ENCODE data around the gene ADGRV1.

The ADGRV1 gene

GRCh38 chr5:91125916-91126315 is 567.3 kb downstream of the ADGRV1 start:
- DNase-seq: no peak

GRCh38 chr5:91126448-91126847 is 567.9 kb downstream of the ADGRV1 start:
- DNase-seq: no peak

GRCh38 chr5:91126888-91127287 is 568.3 kb downstream of the ADGRV1 start:
- DNase-seq: no peak

GRCh38 chr5:91127456-91128081 is 569.0 kb downstream of the ADGRV1 start:
- DNase-seq: no peak

- no peak for DNase-seq
Observed at GRCh38 chr5:91128604-91129003, 570.0 kb downstream of the ADGRV1 start.

- DNase-seq: no peak
Observed at GRCh38 chr5:91129748-91130147, 571.2 kb downstream of the ADGRV1 start.

- no peak for DNase-seq
Observed at GRCh38 chr5:91130759-91131158, 572.2 kb downstream of the ADGRV1 start.

GRCh38 chr5:91132550-91132949 is 574.0 kb downstream of the ADGRV1 start:
- DNase-seq: no peak

GRCh38 chr5:91133183-91133582 is 574.6 kb downstream of the ADGRV1 start:
- no peak for DNase-seq

GRCh38 chr5:91135475-91136248 is 577.1 kb downstream of the ADGRV1 start:
- DNase-seq: no peak

GRCh38 chr5:91136271-91136670 is 577.7 kb downstream of the ADGRV1 start:
- DNase-seq: no peak

- DNase-seq: no peak
Observed at GRCh38 chr5:91137647-91138046, 579.0 kb downstream of the ADGRV1 start.

GRCh38 chr5:91139572-91140200 is 581.1 kb downstream of the ADGRV1 start:
- no peak for DNase-seq

GRCh38 chr5:91140657-91141056 is 582.1 kb downstream of the ADGRV1 start:
- no peak for DNase-seq

- no peak for DNase-seq
Observed at GRCh38 chr5:91141642-91142041, 583.0 kb downstream of the ADGRV1 start.

- DNase-seq: no peak
Observed at GRCh38 chr5:91142386-91142785, 583.8 kb downstream of the ADGRV1 start.

- no peak for DNase-seq
Observed at GRCh38 chr5:91142819-91143218, 584.2 kb downstream of the ADGRV1 start.

- DNase-seq: no peak
Observed at GRCh38 chr5:91143840-91144239, 585.2 kb downstream of the ADGRV1 start.

- DNase-seq: no peak
Observed at GRCh38 chr5:91144491-91145332, 586.1 kb downstream of the ADGRV1 start.

- DNase-seq: no peak
Observed at GRCh38 chr5:91145333-91145620, 586.7 kb downstream of the ADGRV1 start.

- DNase-seq: no peak
Observed at GRCh38 chr5:91146230-91146629, 587.6 kb downstream of the ADGRV1 start.

GRCh38 chr5:91146905-91147600 is 588.5 kb downstream of the ADGRV1 start:
- no peak for DNase-seq

GRCh38 chr5:91150234-91150633 is 591.6 kb downstream of the ADGRV1 start:
- DNase-seq: no peak
